RCC 7860 (cell line): ENCODE results near the gene ETNK2.
"Not testable (repeated sequence)": the region's sequence is repeated elsewhere in the genome, so short reads cannot be mapped to it uniquely, and the experiment has no call there.

Experiments
- DNase-seq: peaks from one replicate; pipeline ENCODE4 v3.0.0-alpha.2; 2015; ENCODE audit warnings: low spot score
- FAIRE-seq: peaks from 2 replicates; lab custom pipeline; 2012; peaks lifted over from hg19 to GRCh38; lab: Jason Lieb, UNC

ETNK2 gene

DNA sequence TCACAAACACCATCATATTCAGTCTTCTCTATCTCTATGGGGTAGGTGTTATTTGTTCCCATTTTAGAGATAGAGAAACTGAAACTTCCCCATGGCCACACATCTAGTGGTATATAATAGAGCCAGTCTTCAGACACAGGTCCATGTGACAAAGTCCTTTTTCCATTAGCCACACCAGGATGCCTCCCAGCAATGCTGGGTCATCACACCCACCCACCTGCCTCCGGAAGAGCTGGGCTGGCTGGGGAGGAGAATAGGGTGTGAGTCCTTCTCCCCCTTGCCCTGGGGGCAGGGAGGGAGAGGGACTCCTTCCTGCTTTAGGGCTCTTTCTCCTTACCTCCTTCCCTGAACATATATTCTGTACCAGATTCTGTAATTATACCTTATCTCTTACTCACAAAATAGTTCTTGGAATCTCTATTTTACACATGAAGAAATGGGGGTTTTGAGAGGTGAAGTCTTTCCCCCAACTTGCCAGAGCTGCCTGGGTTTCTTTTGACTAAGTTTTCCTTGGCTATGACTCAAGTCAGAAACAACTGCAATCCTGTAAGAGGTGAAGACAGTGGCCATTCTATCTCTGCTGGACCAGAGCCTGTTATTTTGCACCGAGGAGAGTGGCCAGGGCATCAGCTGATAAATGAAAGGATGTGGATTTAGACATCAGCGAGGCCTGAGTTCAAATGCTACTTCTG, 49.0 kb downstream of the ETNK2 start:
- DNase-seq: no peak

DNA sequence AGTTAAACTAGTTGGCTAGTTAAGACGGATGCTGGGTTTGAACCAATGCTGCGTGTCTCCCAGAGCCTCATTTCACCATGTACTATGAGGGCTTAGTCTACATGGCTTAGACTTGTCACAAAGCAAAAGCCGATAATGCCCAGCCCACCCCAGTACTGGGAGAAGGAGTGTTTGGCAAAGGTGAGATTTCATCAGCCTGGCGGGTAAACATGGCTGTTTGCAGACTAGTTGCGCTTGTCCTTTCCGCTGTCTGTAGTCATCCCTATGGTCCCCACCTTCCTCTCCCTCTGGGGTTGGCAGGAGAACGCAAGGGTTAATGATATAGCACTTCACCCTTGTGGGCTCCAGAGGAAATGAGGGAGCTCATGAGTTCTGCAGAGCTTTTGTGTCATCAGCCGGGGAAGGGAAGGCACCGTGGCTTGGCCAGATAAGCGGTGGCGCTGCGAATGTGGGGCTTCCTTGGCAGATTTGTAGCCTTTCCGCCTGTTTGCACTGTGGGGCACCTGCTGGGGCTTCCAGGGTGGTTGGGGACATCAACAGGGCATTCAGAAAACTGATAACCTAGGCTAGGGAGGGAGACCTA, 49.7 kb downstream of the ETNK2 start:
- no peak for FAIRE-seq
- no peak for DNase-seq

More for the DNA sequence above, 49.0 kb downstream of the ETNK2 start:
- FAIRE-seq: no peak

DNA sequence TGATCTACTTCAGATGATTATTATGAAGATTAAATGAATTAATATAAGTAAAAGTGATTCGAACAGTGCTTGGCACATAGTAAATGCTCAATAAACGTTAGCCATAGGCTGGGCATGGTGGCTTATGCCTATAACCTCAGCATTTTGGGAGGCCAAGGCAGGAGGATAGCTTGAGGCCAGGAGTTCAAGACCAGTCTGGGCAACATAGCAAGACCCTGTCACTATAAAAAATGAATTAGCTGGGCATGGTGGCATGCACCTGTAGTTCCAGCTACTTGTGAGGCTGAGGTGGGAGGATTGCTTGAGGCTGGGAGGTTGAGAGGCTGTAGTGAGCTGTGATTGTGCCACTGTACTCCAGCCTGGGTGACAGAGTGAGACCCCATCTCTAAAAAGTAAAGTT, 52.1 kb downstream of the ETNK2 start:
- not testable (repeated sequence) for DNase-seq, FAIRE-seq

DNA sequence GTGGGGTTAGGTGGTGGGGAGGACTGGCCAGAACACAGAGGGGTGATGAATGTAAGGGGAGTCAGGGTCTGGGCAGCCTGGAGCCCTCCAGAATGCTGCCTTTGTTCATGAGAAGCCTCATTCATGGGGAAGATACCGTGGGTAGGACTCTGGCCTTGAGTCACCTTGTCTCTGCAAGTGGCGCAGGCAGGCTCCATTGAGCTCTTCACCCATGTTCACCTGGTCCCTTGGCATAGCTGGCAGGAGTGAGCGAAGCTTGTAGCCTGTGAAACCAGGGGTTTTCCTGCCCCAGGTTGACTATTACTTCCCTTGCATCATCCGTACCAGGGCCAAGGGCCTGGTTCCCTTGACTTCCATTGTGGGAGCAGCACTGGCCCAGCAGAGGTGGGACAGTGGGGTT, 53.2 kb downstream of the ETNK2 start:
- FAIRE-seq (no peak), DNase-seq (no peak)

DNA sequence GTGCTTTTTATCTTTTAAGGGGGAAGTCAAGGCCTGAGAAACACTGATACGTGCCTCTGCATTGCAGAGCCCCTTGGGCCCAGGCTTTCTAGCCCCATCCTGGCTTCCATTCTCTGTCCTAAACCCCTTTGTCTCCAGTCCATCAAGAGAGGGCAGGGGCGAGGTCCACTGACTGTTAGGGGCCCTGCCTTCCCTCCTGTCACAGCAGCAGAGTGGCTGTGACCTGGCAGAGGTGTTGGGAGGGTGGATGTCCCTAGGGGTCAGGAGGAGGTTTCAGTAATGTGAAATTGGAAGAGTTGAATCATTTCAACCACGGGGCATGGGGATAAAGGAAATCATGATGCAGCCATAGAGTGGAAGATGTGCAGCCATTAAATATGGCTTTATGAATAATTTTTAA, 54.9 kb downstream of the ETNK2 start:
- FAIRE-seq (no peak), DNase-seq (no peak)

DNA sequence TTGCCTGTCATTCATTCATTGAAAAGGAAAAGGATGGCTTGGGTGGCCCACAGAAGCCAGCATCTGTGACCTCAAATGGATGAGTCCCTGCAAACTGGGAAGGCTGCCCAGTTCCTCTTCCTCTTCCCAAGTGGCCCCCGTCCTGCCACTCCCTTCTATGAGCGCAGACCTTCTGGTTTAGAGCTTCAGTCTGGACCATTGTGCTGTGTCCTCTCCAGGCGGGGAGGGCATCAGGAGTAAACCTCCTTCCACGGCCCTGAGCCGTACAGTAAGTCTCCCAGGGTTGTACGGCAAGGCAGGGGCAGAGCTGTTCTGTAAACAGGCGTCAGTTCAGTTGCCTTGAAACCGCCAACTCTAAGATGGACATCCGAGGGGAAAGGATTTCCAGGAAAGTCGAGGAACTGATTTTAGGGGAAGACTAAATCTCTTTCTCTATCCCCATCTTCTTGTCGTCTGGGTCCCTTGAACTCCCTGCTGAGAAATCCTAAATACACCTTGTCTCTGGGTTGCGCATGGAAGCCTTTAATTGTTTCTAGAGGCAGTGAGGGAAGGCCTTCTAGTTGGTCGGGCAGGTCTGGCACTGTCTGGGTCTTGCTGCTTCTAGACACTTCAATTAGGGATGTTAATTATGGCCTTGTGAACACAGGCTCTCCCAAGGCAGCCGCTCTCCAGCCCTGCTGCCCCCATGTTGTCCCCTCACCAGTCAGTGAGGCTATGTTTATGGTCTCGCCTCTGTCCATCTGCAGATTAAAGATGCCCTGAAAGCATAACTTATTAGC, 56.8 kb downstream of the ETNK2 start:
- DNase-seq (no peak), FAIRE-seq (no peak)

DNA sequence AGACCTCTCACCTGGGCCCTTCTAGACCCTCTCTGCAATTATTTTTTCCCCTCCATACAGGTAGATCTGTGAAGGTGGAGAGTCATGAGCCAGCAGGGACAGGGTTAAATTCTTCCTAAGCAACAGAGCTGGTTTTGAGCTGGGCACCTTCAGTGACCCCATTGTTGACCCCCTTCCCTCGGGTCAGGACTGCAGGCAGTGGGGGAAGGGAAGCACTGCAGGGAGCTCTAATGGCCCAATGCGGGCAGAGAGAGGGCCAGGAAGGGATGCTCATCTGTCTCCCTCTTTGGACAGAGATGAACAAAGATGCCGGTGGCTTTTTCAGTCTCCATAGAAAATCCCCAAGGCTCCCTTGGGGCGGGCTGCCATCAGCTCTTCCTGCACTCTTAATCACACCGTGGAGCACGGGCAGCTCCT, 57.5 kb downstream of the ETNK2 start:
- DNase-seq (no peak), FAIRE-seq (no peak)

DNA sequence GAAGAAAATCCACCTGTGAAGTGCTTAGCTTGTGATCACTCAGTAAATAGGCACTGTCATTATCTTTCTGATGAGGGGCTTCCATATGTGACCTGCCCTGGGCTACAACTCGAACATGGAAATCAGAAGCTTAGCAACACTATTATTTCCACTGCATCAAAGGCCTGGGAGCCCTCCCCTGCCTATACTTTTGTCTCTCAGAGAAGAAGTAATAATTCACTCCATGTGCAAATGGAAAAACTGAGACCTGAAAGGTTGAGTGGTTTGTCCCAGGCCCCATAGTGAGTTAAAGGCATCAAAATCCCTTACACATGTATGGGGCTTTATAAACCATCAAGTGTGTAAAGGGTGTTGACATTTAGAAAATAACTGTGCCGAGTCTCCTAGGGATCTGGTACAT, 58.1 kb downstream of the ETNK2 start:
- no peak for FAIRE-seq
- no peak for DNase-seq

DNA sequence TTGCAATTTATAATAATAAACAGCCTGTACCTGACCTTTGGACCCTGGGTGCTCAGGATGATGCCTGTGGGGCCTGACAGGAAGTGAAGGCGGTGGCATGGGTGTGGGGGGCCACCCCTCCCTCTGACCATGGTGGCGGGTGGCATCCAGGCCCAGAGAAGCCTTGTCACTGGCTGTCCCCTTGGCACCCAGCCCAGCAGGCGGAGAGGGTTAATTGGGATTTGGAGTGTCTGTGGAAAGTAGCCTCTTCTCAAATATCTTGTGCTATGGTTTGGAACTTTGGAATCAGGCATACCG, 58.5 kb downstream of the ETNK2 start:
- no peak for FAIRE-seq
- DNase-seq: no peak

DNA sequence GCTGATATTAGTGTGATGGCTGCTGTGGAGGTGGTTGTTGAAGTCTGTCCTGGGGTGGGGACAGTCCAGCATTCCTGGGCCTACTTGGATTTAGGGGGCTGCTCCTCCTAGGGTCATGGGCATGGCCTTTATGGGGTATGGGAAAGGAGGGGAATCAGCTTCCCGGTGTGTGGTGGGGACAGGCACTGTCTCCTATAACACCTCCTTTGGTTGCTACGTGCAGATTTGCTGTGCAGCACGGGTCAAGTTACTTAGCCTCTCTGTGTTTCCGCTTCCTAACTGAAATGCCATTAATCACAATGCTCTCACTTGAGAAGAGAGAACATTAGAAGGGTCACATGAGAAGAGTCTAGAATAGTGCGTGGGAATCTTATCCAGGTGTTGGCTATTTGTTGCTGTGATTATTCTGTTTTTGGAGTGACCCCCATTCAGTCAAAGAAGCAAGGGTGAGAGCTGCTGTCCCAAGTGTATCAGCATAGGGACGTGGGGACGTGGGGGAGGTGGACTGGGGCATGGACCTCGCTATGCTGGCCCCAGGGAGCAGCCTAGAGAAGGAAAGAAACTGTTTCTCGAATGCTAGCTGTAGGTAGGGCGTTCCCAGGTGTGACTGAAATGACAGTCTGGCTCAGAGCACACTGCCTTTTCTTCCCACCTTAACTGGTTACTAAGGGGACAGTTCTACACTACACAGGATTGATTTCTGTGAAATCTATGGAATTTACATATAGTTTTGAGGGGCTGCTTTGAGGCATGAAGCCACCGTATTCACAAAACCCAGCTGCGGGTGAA, 59.0 kb downstream of the ETNK2 start:
- DNase-seq: no peak
- no peak for FAIRE-seq

DNA sequence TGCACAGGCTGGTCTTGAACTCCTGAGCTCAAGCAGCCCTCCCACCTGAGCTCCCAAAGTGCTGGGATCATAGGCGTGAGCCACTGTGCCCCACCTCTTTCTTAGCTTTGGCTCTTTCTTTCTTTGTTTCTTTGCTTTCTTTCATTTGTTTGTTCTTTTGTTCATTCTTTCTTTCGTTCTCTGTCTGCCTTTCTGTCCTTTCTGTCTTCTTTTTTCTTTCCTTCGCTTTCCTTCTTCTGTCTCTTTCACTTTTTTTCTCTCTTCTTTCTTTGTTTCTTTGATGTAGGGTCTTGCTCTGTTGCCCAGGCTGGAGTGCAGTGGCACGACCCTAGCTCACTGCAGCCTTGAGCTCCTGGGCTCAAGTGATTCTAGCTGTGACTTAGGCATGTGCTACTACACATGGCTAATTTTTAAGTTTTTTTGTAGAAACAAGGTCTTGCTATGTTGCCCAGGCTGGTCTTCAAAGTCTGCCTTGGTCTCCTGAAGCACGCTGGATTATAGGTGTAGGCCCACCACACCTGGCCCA, 60.0 kb downstream of the ETNK2 start:
- FAIRE-seq: no peak
- no peak for DNase-seq

DNA sequence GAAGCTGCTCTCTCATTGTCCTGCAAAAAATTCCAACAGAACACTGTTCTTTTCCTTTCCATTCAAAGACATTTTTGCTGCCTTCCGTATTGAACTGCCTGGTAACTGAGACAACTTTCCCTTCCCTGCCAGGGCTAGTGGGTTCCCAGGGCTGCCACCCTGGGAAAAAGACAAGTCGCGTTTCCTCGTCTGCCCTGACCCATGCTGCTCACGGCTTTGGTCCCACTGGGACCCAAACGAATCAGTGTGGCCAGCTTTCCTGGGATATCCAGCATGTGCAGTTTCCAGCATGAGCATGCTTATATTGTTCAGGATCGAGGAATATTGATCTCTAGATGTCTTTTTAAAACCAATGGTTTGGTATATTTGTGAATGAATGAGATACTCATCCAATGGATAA, 60.8 kb downstream of the ETNK2 start:
- DNase-seq (no peak), FAIRE-seq (no peak)

DNA sequence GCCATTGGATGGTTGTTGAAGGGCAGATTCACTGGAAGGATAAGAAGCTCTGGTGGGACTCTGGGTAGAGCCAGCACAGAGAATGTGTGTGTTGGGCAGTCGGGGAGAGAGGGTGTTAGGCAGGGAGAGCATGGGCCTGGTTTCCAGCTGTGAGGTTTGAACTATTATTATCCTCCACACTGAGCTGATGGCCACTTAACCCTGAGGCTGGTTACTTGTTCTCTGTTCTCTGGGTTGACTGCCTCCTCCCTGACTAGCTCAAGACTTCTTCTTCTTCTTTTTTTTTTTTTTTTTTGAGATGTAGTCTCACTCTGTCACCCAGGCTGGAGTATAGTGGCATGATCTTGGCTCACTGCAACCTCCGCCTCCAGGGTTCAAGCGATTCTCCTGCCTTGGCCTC, 61.7 kb downstream of the ETNK2 start:
- not testable (repeated sequence) for FAIRE-seq, DNase-seq

DNA sequence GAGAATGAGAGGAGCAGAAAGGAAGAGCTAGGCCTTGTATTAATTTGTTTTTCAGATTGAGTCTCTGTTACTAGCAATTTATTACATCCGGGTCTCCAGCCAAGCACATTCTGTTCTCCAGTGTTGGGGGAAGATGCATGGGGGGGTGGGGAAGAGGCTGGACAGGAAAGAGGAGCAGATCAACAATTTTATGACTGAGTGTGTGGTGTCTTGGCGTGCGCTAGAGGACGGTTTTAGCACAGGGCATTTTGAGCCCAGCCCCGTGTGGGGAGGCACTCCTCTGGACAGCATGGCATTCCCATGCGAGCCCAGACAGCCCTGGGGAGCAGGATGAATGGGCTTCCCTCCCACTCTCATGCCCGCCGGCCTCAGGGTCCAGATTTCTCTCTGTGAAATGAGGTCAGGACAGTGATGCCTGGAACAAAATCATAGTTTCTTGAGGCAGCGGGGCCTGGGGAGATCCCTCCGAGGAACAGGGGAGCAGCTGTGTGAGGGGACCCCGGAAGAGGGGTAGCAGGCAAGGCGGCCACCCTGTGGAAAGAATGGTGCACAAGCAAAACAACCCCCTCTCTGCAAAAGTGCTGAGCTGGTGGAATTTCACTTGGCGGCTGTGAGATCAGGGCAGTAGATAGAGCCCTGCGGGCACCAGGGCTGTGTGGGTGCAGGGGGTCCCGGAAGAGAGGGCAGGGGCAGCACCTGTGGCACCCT, 62.6 kb downstream of the ETNK2 start:
- DNase-seq (no peak), FAIRE-seq (no peak)

DNA sequence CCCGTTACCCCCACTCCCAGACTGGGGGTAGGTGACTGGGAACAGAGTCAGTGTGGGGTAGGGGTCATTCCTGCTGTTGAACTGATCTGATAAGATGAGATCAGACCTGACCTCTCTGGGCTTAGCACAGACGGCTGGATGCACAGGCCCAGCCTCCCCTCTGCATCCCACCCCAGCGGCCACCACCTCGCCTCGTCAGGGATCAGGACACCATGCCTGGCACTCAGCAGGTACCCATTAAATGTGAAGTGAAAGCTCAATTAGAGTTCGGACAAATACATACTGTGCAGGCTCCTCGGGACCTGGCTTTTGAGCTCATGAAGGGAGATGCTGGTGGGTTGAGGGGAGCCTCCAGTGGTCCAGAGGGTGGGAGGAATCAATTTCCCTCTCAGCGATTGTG, 63.2 kb downstream of the ETNK2 start:
- FAIRE-seq: no peak
- no peak for DNase-seq

DNA sequence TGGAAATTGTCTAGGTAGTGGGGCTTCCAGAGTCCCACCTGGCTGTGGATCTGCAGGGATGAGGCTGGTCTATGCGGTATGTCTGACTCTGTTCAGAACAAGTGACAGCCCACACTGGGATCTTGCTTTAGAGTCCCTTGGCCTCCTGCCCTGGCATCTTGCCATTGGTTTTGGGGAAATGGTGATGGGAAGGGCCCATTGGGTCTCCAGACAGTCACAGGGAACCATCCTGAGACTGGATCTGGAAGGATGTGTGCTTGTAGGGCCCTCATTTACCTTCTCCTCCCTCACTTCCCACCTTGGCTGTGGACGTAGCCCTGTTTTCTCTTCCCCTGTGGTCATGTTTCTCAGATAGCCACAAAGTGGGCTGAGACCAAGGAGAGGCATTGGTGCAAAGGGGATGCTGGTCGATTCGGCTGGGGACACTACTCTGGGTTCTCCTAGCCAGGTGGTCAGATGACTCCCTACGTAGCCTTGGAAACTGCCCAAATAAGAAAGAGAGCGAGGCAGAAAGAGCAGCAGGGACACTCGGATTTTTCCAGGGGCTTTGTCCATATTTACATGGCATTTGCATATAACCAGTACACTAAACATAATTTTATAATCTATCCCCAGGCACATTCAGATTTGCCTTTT, 63.8 kb downstream of the ETNK2 start:
- DNase-seq (no peak), FAIRE-seq (no peak)

DNA sequence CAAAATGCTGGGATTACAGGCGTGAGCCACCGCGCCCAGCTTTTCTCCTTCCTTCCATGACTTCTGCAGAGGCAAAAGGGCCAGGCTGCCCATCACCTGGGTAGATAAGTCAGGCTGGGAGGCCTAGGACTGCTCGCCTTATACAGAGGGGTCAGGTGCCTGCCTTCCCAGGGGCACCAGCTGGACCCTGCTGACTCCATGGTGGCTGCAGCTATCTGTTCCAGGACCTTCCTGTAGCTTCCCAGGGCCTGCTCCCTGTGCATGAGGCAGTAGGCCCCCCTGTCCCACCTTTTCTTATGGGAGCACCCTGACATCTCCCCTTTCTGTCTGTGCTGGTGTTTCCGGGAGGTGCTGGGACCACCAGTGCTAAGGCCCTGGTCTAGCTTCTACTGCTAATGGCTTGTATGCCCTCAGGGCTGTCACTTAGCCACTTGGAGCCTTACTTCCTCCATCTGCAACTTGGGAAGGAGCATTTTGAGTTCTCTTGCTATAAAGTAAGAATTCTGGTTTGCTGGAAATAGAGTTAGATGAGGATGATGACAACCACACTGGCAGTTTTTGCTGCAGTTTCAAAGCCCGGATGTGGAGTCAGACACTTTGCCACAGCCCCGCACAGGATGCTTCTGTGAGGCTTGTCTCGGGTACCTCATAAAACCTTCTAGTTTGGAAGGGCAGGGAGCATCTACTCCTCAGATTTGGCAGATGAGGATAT, 64.5 kb downstream of the ETNK2 start:
- FAIRE-seq (no peak), DNase-seq (no peak)

DNA sequence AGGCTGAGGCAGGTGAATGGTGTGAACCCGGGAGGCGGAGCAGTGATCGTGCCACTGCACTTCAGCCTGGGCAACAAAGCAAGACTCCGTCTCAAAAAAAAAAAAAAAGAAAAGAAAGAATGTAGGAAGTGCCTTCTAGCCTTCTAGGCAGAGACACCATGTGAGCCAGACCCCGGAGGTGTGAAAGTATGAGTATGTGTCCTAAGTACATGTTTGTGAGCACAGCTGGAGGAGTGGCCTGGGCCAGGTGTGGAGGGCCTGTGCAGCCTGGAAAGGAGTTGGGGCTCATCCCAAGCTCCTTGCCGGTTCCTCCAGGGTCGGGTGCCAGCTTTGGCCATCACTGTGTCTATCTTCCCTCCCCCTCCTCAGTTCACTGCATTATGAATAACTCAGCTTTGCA, 66.0 kb downstream of the ETNK2 start:
- DNase-seq: no peak
- FAIRE-seq: no peak

DNA sequence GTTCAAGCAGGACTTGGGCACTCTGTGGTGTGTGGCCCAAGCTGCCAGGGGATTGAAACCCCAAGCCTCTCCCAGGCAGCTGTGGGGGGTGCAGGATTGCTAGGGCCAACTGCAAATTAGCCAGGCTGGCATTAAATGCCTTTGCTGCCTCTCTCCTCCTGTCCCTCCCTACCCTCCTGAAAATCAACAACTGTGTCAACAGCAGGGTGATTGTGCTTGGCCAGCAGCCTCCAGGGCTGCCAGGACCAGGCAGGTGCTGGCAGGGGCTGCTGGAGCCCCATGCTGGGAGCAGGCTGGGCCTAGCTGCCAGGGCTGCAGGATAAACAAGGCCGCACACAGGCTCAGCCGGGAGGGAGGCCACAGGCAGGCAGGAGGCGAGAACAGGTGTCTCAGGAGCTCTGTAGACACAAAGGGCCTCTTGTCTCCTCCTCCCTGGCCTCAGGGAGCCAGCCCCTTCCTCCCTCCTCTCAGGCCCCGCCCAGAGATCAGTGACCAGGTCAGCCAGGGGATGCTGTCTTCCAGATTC, 67.5 kb downstream of the ETNK2 start:
- FAIRE-seq (no peak), DNase-seq (no peak)
